Left lung (tissue), 10 donors: ENCODE measurements around the gene NPC1. TPM values are rescaled to one million over a fixed set of nuclear protein-coding genes. Genes with fewer than 3 reads are reported as not detected.

ENCODE experiments used
- ATAC-seq: fragments of 200-7000 bp; cut with Tn5 transposase; one replicate; pipeline ENCODE4 v1.9.1; 2020; ENCODE audit warnings: moderate library complexity
- DNase-seq, 4 donors: peaks; one replicate each; pipeline ENCODE4 v3.0.0-alpha.2; 2013 to 2020
- H3K27ac ChIP-seq, 2 donors: fragments of 200-600 bp; sonication (generic) in 1 of 2; one replicate each; pipeline versions ENCODE4 v1.5.0 to v1.8.0; 2020 to 2021
- H3K27me3 ChIP-seq, 2 donors: fragments of 200-600 bp; sonication (generic) in 1 of 2; one replicate each; pipeline versions ENCODE4 v1.5.0 to v1.8.0; 2020 to 2021
- H3K36me3 ChIP-seq, 2 donors: fragments of 200-600 bp; sonication (generic) in 1 of 2; one replicate each; pipeline versions ENCODE4 v1.5.0 to v1.8.0; 2020 to 2021
- H3K4me1 ChIP-seq, 2 donors: fragments of 200-600 bp; one replicate each; pipeline ENCODE4 v1.8.0; 2021
- H3K4me3 ChIP-seq, 2 donors: fragments of 200-600 bp; sonication (generic) in 1 of 2; one replicate each; pipeline versions ENCODE4 v1.5.0 to v1.8.0; 2020 to 2021; ENCODE audit warnings: mild to moderate bottlenecking in 1 of 2
- H3K9me3 ChIP-seq, 2 donors: fragments of 200-600 bp; sonication (generic) in 1 of 2; one replicate each; pipeline versions ENCODE4 v1.5.0 to v1.8.0; 2020 to 2021
- CTCF ChIP-seq, 2 donors: fragments of 200-600 bp; sonication (generic) in 1 of 2; IDR thresholded peaks; one replicate each; pipeline versions ENCODE4 v1.5.0 to v1.8.0; 2021; ENCODE audit warnings: antibody characterized with exemption in 2 of 2
- intact Hi-C, 2 donors: fragments of 100-400 bp; cut with DNase I; formaldehyde crosslinking; loops; one replicate each; pipeline versions ENCODE4 v1.11.2 to v1.14.2; 2022
- polyA plus RNA-seq, 6 donors: library from polyadenylated mRNA; unstranded; fragments of 120-200 nt; gene quantifications; one replicate each; pipeline ENCODE4 v1.2.1, GENCODE V29; 2013; ENCODE audit not compliant: insufficient read length in 6 of 6
- total RNA-seq, 2 donors: library from RNA; stranded (reverse); fragmentation: NEBNext Ultra II Directional; extraction: Animal tissue kit (Norgen Biotek cat#: 25700); gene quantifications; one replicate each; pipeline ENCODE4 v1.2.1, GENCODE V29; 2021
- donor health status: DM: no; HTN: yes; CAD: no.
- donor health status: DM: no; HTN: no; CAD: no.

NPC1 gene
- total and polyA plus RNA-seq, 8 donors = 23.9 to 138 (median 27.4) TPM

GRCh38 chr18:23530195-23530594 lies 56.1 kb downstream of the NPC1 start:
- peak overlapping the region in 1 of 2 donors; percentile 24 for H3K27ac ChIP-seq
- H3K4me3 ChIP-seq = no peak overlapping the region
- peaks cover 0 to 30% of the 10 kb centered on the region in 2 donors for H3K4me1 ChIP-seq
- ATAC-seq = peak; percentile 11
- DNase-seq = no peak
- peaks cover 0 to 100% of the 10 kb centered on the region in 2 donors for H3K36me3 ChIP-seq
- intact Hi-C loops = no loop called here
- no peaks in the 10 kb centered on the region for H3K9me3 ChIP-seq
- H3K27me3 ChIP-seq = no peaks in the 10 kb centered on the region
- no peak for TF ChIP-seq CTCF (IDR thresholded peaks at IDR 0.05)

GRCh38 chr18:23529604-23530003 lies 56.7 kb downstream of the NPC1 start:
- H3K36me3 ChIP-seq = peaks cover 0 to 100% of the 10 kb centered on the region in 2 donors
- no peak for DNase-seq
- intact Hi-C loops = no loop called here

GRCh38 chr18:23528580-23529472 lies 57.5 kb downstream of the NPC1 start:
- intact Hi-C loops = no loop called here
- H3K36me3 ChIP-seq = peaks cover 0 to 100% of the 10 kb centered on the region in 2 donors
- peak overlapping the region; percentile 24 to 53 for H3K27ac ChIP-seq
- peaks cover 0 to 38% of the 10 kb centered on the region in 2 donors for H3K4me1 ChIP-seq
- DNase-seq (peak in 1 of 4 donors; percentile 75), ATAC-seq (peak; percentile 57)
- no peak for TF ChIP-seq CTCF (IDR thresholded peaks at IDR 0.05)
- no peak overlapping the region for H3K4me3 ChIP-seq
- no peaks in the 10 kb centered on the region for H3K9me3 ChIP-seq
- no peaks in the 10 kb centered on the region for H3K27me3 ChIP-seq

More at GRCh38 chr18:23529604-23530003, 56.7 kb downstream of the NPC1 start:
- Histone ChIP-seq H3K4me1 (peaks cover 0 to 30% of the 10 kb centered on the region in 2 donors), H3K27ac (peak overlapping the region in 1 of 2 donors; percentile 24), H3K27me3 (no peaks in the 10 kb centered on the region), H3K9me3 (no peaks in the 10 kb centered on the region), H3K4me3 (no peak overlapping the region)
- no peak for TF ChIP-seq CTCF (IDR thresholded peaks at IDR 0.05)
- peak; percentile 25 for ATAC-seq

- H3K36me3 ChIP-seq = peaks cover 0 to 100% of the 10 kb centered on the region in 2 donors
- H3K27ac ChIP-seq = no peak overlapping the region
- peaks cover 10 to 61% of the 10 kb centered on the region in 2 donors for H3K4me1 ChIP-seq
- H3K9me3 ChIP-seq = no peaks in the 10 kb centered on the region
- intact Hi-C loops = no loop called here
- H3K27me3 ChIP-seq = no peaks in the 10 kb centered on the region
- no peak for TF ChIP-seq CTCF (IDR thresholded peaks at IDR 0.05)
- no peak for DNase-seq
- no peak for ATAC-seq
- no peak overlapping the region for H3K4me3 ChIP-seq
Observed at GRCh38 chr18:23526501-23527063, 59.7 kb downstream of the NPC1 start.

GRCh38 chr18:23524213-23524707 lies 62.0 kb downstream of the NPC1 start:
- Histone ChIP-seq H3K27ac (peak overlapping the region in 1 of 2 donors; percentile 49), H3K36me3 (peaks cover 0 to 100% of the 10 kb centered on the region in 2 donors), H3K4me3 (no peak overlapping the region), H3K27me3 (no peaks in the 10 kb centered on the region), H3K9me3 (no peaks in the 10 kb centered on the region), H3K4me1 (peaks cover 10 to 51% of the 10 kb centered on the region in 2 donors)
- intact Hi-C loops = no loop called here
- TF ChIP-seq CTCF (IDR thresholded peaks at IDR 0.05) = no peak
- ATAC-seq (no peak), DNase-seq (no peak)
